ENCODE data around the gene LRP3.

- TF ChIP-seq GATA3 (IDR thresholded peaks at IDR 0.05; ENCODE audit: low read depth, low read length) (no peak), GATA2 (IDR thresholded peaks at IDR 0.05; ENCODE audit: low read depth, low read length) (no peak)
These were observed 3.5 kb downstream of the LRP3 start for GRCh38 chr19:33197591-33198000.

All from SH-SY5Y (cell line).